Myometrial cell (primary cell): ENCODE data around the gene GUF1. TPM values are rescaled to one million over a fixed set of nuclear protein-coding genes. Genes with fewer than 3 reads are reported as not detected.

Experiments used
- total RNA-seq: library from RNA; depleted of rRNA; stranded (reverse); fragments of >200 nt; gene quantifications from 2 replicates; pipeline ENCODE4 v1.2.3, GENCODE V29; 2015

GUF1 gene
- 15.2 and 17.9 TPM in 2 replicates for total RNA-seq

GRCh38 chr4:44678094-44679041, at the start of gene GUF1:
Gene GUF1 (plus strand): TSS chr4:44678420. CDS start chr4:44678623, 203 bp downstream.

GRCh38 chr4:44651425-44651824, 26.8 kb upstream of the GUF1 start, which contains the start of gene YIPF7:
Gene YIPF7 (minus strand): TSS chr4:44651625. CDS start chr4:44650100, 1,525 bp downstream.

GRCh38 chr4:44726038-44726871, 48.0 kb downstream of the GUF1 start, which contains the start of gene GNPDA2:
Gene GNPDA2 (minus strand): TSS chr4:44726556. CDS start chr4:44722207, 4,349 bp downstream.

Other genes with a start within 250 kb of the GUF1 start
- gene KCTD8, start 229.6 kb upstream of the GUF1 start, total RNA-seq, result 0.58 TPM in 1 of 2 replicates, not detected in the other
- not detected in 2 replicates for gene YIPF7, start 26.8 kb upstream of the GUF1 start, total RNA-seq
- 25.4 and 35.6 TPM in 2 replicates for gene GNPDA2, start 48.1 kb downstream of the GUF1 start, total RNA-seq